SK-N-SH (cell line): ENCODE results near the gene MTAP. TPM values are rescaled to one million over a fixed set of nuclear protein-coding genes. Genes with fewer than 3 reads are reported as not detected.

Experiments
- CTCF ChIA-PET: fragments of 300-600, 350-600 bp; formaldehyde crosslinking; extraction: SDS; loops from one replicate; lab custom pipeline; 2021; lab: Yijun Ruan, JAX
- POLR2A ChIA-PET: fragments of 350-600 bp; sonication (Branson Sonifier 250); formaldehyde crosslinking; extraction: SDS; loops from one replicate; lab custom pipeline; 2020; ENCODE audit warnings: antibody characterized with exemption, inconsistent platforms; lab: Yijun Ruan, JAX
- DNase-seq: peaks from one replicate; pipeline ENCODE4 v3.0.0; 2012
- H2AFZ ChIP-seq: fragments of 200-600 bp; sonication (generic); 2 replicates; pipeline ENCODE4 v1.8.1; 2016; ENCODE audit warnings: antibody characterized with exemption, mild to moderate bottlenecking, low read depth
- H3F3A ChIP-seq: fragments of 200-600 bp; sonication (generic); replicated peaks from 2 replicates; pipeline ENCODE3; 2016; ENCODE audit warnings: antibody characterized with exemption, mild to moderate bottlenecking; ENCODE audit not compliant: insufficient read depth
- H3K27ac ChIP-seq, 2 experiments: fragments of 200-500 bp in 1 of 2; fragments of 200-600 bp in 1 of 2; sonication (Bioruptor generic) in 1 of 2; sonication (generic), shearing (Covaris generic) in 1 of 2; 2 replicates each; pipeline versions ENCODE4 v1.5.1 to v1.6.1; 2014 to 2016; ENCODE audit warnings: low read depth in 2 of 2, inconsistent platforms in 1 of 2, low read length in 1 of 2, mild to moderate bottlenecking in 1 of 2, mixed read lengths in 1 of 2
- H3K27me3 ChIP-seq: fragments of 200-600 bp; sonication (generic), shearing (Covaris generic); 2 replicates; pipeline ENCODE4 v1.6.1; 2016; ENCODE audit warnings: mixed run types; ENCODE audit not compliant: insufficient read depth
- H3K36me3 ChIP-seq, 2 experiments: fragments of 200-500 bp in 1 of 2; fragments of 200-600 bp in 1 of 2; sonication (Bioruptor generic) in 1 of 2; sonication (generic) in 1 of 2; replicated peaks in 1 of 2; 2 replicates each; pipeline versions ENCODE3 to v1.5.1; 2014 to 2016; ENCODE audit warnings: low read length in 1 of 2, mild to moderate bottlenecking in 1 of 2; ENCODE audit not compliant: insufficient read depth in 2 of 2, control insufficient read depth in 1 of 2
- H3K4me1 ChIP-seq, 2 experiments: fragments of 200-500 bp in 1 of 2; fragments of 200-600 bp in 1 of 2; sonication (Bioruptor generic) in 1 of 2; sonication (generic), shearing (Covaris generic) in 1 of 2; 2 replicates each; pipeline versions ENCODE4 v1.5.1 to v1.6.1; 2014 to 2016; ENCODE audit warnings: low read depth in 1 of 2, low read length in 1 of 2, mixed run types in 1 of 2; ENCODE audit not compliant: insufficient read depth in 2 of 2, control insufficient read depth in 1 of 2
- H3K4me2 ChIP-seq: fragments of 200-600 bp; sonication (generic), shearing (Covaris generic); 2 replicates; pipeline ENCODE4 v1.6.1; 2017; ENCODE audit warnings: mixed run types
- H3K4me3 ChIP-seq, 2 experiments: fragments of 200-500 bp in 1 of 2; fragments of 200-600 bp in 1 of 2; sonication (Bioruptor generic) in 1 of 2; sonication (generic), shearing (Covaris generic) in 1 of 2; 2 replicates each; pipeline versions ENCODE4 v1.5.1 to v1.8.1; 2014 to 2016; ENCODE audit warnings: low read depth in 2 of 2, inconsistent platforms in 1 of 2, low read length in 1 of 2, mild to moderate bottlenecking in 1 of 2, mixed read lengths in 1 of 2, moderate library complexity in 1 of 2
- H3K79me2 ChIP-seq: fragments of 200-600 bp; sonication (generic); 2 replicates; pipeline ENCODE4 v1.8.1; 2017; ENCODE audit warnings: mild to moderate bottlenecking; ENCODE audit not compliant: insufficient read depth
- H3K9ac ChIP-seq: fragments of 200-600 bp; sonication (generic); 2 replicates; pipeline ENCODE4 v1.6.1; 2017; ENCODE audit warnings: mixed run types
- H3K9me2 ChIP-seq: fragments of 200-600 bp; sonication (generic); 2 replicates; pipeline ENCODE4 v1.6.1; 2017; ENCODE audit warnings: mixed run types
- H3K9me3 ChIP-seq: fragments of 200-600 bp; sonication (generic); 2 replicates; pipeline ENCODE4 v1.6.1; 2017; ENCODE audit warnings: mixed run types, mild to moderate bottlenecking, moderate library complexity
- H4K20me1 ChIP-seq: fragments of 200-600 bp; sonication (generic); 2 replicates; pipeline ENCODE4 v1.6.1; 2017; ENCODE audit warnings: mild to moderate bottlenecking, mixed run types; ENCODE audit not compliant: insufficient read depth
- CHD2 ChIP-seq: fragments of 150-350 bp; IDR thresholded peaks from 2 replicates; pipeline ENCODE4 v1.6.1; 2018; ENCODE audit warnings: low read length; ENCODE audit not compliant: partially characterized antibody
- ELF1 ChIP-seq: IDR thresholded peaks from 2 replicates; pipeline ENCODE4 v1.4.0; 2012
- EP300 ChIP-seq, 2 experiments: IDR thresholded peaks; 2 replicates each; pipeline versions ENCODE4 v1.4.0 to v1.6.1; 2012; ENCODE audit warnings: borderline replicate concordance in 1 of 2, low read depth in 1 of 2, low read length in 1 of 2
- EZH2phosphoT487 ChIP-seq: fragments of 200-600 bp; sonication (generic); IDR thresholded peaks from 2 replicates; pipeline ENCODE4 v1.6.1; 2017; ENCODE audit warnings: low read depth, mixed run types, mild to moderate bottlenecking, antibody characterized with exemption, moderate library complexity, borderline replicate concordance
- FOXM1 ChIP-seq: IDR thresholded peaks from 2 replicates; pipeline ENCODE4 v1.4.0; 2012; ENCODE audit warnings: low read depth, mild to moderate bottlenecking
- GABPA ChIP-seq: IDR thresholded peaks from 2 replicates; pipeline ENCODE4 v1.4.0; 2012; ENCODE audit warnings: low read depth, mild to moderate bottlenecking
- GATA2 ChIP-seq: sonication (generic); formaldehyde crosslinking; IDR thresholded peaks from 2 replicates; pipeline ENCODE4 v1.5.0; 2020; ENCODE audit warnings: mild to moderate bottlenecking, missing genetic modification reagents
- JUND ChIP-seq: IDR thresholded peaks from 2 replicates; pipeline ENCODE4 v1.4.0; 2012
- MAX ChIP-seq: IDR thresholded peaks from 2 replicates; pipeline ENCODE4 v1.4.0; 2012; ENCODE audit warnings: low read depth
- MEF2A ChIP-seq: IDR thresholded peaks from 2 replicates; pipeline ENCODE4 v1.4.0; 2012; ENCODE audit warnings: low read depth, borderline replicate concordance
- NFIC ChIP-seq: IDR thresholded peaks from 2 replicates; pipeline ENCODE4 v1.4.0; 2012; ENCODE audit warnings: borderline replicate concordance
- POLR2AphosphoS5 ChIP-seq: IDR thresholded peaks from 2 replicates; pipeline ENCODE4 v1.6.1; 2012; ENCODE audit warnings: low read depth, low read length
- RAD21 ChIP-seq: IDR thresholded peaks from 2 replicates; pipeline ENCODE4 v1.6.1; 2012; ENCODE audit warnings: mild to moderate bottlenecking, low read length
- RXRA ChIP-seq: IDR thresholded peaks from 2 replicates; pipeline ENCODE4 v1.4.0; 2012; ENCODE audit warnings: low read depth, mild to moderate bottlenecking, borderline replicate concordance
- SMC3 ChIP-seq: IDR thresholded peaks from 2 replicates; pipeline ENCODE4 v1.6.1; 2012; ENCODE audit warnings: low read depth, low read length, improper control_type of control experiment
- TAF1 ChIP-seq: IDR thresholded peaks from 2 replicates; pipeline ENCODE4 v1.6.1; 2012; ENCODE audit warnings: low read depth, mild to moderate bottlenecking, low read length, moderate library complexity, borderline replicate concordance
- TCF12 ChIP-seq: IDR thresholded peaks from 2 replicates; pipeline ENCODE4 v1.4.0; 2012
- TEAD4 ChIP-seq: IDR thresholded peaks from 2 replicates; pipeline ENCODE4 v1.4.0; 2012; ENCODE audit warnings: mild to moderate bottlenecking, borderline replicate concordance; ENCODE audit not compliant: insufficient read depth
- YY1 ChIP-seq: IDR thresholded peaks from 2 replicates; pipeline ENCODE4 v1.4.0; 2012; ENCODE audit warnings: low read depth, mild to moderate bottlenecking
- WGBS: methylation state at CpG from one replicate; pipeline ENCODE4 v1.1.6; 2017; ENCODE audit warnings: low lambda C conversion rate; 5-methylcytosine and 5-hydroxymethylcytosine counted together
- polyA plus RNA-seq, 3 experiments: library from polyadenylated mRNA; depleted of rRNA; stranded (reverse); fragments of >200 nt; gene quantifications; 2 replicates each; pipeline ENCODE4 v1.2.3, GENCODE V29; 2012
- TF ChIP-seq, protein P1 (sequence below): fragments of 150-350 bp; IDR thresholded peaks from 2 replicates; pipeline ENCODE4 v1.6.1; 2017; ENCODE audit warnings: antibody characterized with exemption, low read length, low read depth, borderline replicate concordance
- TF ChIP-seq, protein P2 (sequence below): IDR thresholded peaks from 2 replicates; pipeline ENCODE4 v1.4.0; 2012; ENCODE audit warnings: low read depth, borderline replicate concordance
- TF ChIP-seq, protein P3 (sequence below): fragments of 200-600 bp; sonication (generic); IDR thresholded peaks from 2 replicates; pipeline ENCODE4 v1.6.1; 2017; ENCODE audit warnings: antibody characterized with exemption, mild to moderate bottlenecking, moderate library complexity

The MTAP gene
- polyA plus RNA-seq, 1 of the 3 experiments (the other 2 are of a cell fraction) = 9.8 TPM

DNA sequence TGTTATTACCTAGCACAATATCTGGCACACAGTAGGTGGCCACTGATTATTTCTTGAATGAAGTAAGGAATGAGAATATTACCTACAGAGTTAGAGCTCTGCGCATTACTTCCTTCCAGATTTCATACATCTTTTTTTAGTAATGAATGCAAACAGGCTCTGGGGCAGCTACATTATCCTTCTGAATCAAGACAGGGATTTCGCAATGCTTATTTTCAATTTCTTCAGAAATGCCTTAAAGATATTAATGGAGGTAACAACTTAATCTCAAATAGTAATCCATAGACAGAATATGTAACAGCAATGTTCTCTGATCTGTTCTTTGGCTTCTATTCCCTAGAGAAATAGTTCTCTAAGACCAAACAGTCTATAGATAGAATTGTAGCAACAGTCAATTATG is 159.1 kb downstream of the MTAP start:
- no peaks in the 10 kb centered on the region for H3K9me3 ChIP-seq
- TF ChIP-seq POLR2AphosphoS5 (no peak), TCF12 (no peak), RXRA (no peak), EP300 (IDR thresholded peaks at IDR 0.05; ENCODE audit: borderline replicate concordance in 1 of 2, low read depth in 1 of 2, low read length in 1 of 2) (no peak), CHD2 (no peak), NFIC (no peak), GATA2 (CRISPR knock-in tag) (no peak), JUND (no peak), TEAD4 (no peak), ELF1 (no peak), MEF2A (no peak), FOXM1 (no peak), MAX (no peak)
- TF ChIP-seq, protein P1, sequence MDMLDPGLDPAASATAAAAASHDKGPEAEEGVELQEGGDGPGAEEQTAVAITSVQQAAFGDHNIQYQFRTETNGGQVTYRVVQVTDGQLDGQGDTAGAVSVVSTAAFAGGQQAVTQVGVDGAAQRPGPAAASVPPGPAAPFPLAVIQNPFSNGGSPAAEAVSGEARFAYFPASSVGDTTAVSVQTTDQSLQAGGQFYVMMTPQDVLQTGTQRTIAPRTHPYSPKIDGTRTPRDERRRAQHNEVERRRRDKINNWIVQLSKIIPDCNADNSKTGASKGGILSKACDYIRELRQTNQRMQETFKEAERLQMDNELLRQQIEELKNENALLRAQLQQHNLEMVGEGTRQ = no peak
- TF ChIP-seq, protein P2, sequence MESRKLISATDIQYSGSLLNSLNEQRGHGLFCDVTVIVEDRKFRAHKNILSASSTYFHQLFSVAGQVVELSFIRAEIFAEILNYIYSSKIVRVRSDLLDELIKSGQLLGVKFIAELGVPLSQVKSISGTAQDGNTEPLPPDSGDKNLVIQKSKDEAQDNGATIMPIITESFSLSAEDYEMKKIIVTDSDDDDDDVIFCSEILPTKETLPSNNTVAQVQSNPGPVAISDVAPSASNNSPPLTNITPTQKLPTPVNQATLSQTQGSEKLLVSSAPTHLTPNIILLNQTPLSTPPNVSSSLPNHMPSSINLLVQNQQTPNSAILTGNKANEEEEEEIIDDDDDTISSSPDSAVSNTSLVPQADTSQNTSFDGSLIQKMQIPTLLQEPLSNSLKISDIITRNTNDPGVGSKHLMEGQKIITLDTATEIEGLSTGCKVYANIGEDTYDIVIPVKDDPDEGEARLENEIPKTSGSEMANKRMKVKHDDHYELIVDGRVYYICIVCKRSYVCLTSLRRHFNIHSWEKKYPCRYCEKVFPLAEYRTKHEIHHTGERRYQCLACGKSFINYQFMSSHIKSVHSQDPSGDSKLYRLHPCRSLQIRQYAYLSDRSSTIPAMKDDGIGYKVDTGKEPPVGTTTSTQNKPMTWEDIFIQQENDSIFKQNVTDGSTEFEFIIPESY = no peak
- TF ChIP-seq, all 33 proteins: peak for 0
- ChIA-PET POLR2A (no interaction called here), CTCF (interaction anchor here (1.0 kb wide), 1 partner anchor 148 kb away, joined by 3 read pairs; no protein-coding TSS in a partner anchor)
- Histone ChIP-seq H3K36me3 (no peaks in the 10 kb centered on the region), H3K9me2 (no peaks in the 10 kb centered on the region), H3K4me3 (no peak overlapping the region), H3F3A (peaks cover 4% of the 10 kb centered on the region), H3K4me2 (no peak overlapping the region), H3K27ac (no peak overlapping the region), H3K27me3 (peaks cover 50% of the 10 kb centered on the region; the same call in 1 of the 2 replicates), H2AFZ (no peak overlapping the region), H3K9ac (no peak overlapping the region), H3K79me2 (no peaks in the 10 kb centered on the region), H3K4me1 (peaks cover 0 to 8% of the 10 kb centered on the region in 2 experiments; a peak in 1 of 4 replicates), H4K20me1 (no peaks in the 10 kb centered on the region)
- WGBS = 47% methylated on average over 2 of the region's 2 CpGs
- DNase-seq = no peak

DNA sequence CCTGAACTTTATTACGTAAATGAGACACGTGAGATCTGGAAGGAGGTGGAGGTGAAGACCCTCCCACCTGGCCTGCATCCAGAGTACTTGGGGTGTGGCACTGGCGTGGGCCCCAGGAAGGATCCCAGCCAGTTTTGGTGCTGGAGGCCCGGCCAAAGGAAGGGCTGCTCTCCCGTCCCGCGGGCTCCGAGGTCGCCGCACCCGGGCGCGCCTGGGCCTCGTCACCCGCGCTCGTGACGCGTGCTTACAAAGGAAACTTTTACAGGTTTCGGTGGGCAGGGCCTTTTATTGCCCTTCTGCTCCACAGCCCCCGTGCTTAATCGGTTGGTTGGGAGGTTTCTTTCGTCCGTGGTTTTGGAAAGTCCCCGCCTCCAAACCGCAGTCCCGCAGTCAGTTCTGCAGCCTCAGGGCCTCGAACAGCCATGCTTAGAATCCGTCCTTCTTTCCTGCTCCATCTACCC is 162.5 kb downstream of the MTAP start:
- no peaks in the 10 kb centered on the region for H3K9me2 ChIP-seq
- H3K9me3 ChIP-seq = no peaks in the 10 kb centered on the region
- peaks cover 0 to 11% of the 10 kb centered on the region in 2 experiments; a peak in 1 of 4 replicates for H3K4me1 ChIP-seq
- H3F3A ChIP-seq = peaks cover 4% of the 10 kb centered on the region
- no peaks in the 10 kb centered on the region for H4K20me1 ChIP-seq
- H3K27ac ChIP-seq = no peak overlapping the region
- H3K27me3 ChIP-seq = peaks cover 44% of the 10 kb centered on the region
- H3K4me2 ChIP-seq = peak overlapping the region; percentile 61; the same call in 1 of the 2 replicates
- no peak overlapping the region for H2AFZ ChIP-seq
- H3K9ac ChIP-seq = no peak overlapping the region
- DNase-seq = no peak
- no peaks in the 10 kb centered on the region for H3K79me2 ChIP-seq
- H3K4me3 ChIP-seq = peak overlapping the region; percentile 27 to 46
- POLR2A ChIA-PET = no interaction called here
- TF ChIP-seq YY1 (no peak), MAX (no peak), TAF1 (no peak), EP300 (IDR thresholded peaks at IDR 0.05; ENCODE audit: borderline replicate concordance in 1 of 2, low read depth in 1 of 2, low read length in 1 of 2) (no peak), TEAD4 (no peak), FOXM1 (no peak), GABPA (no peak), SMC3 (no peak), EZH2phosphoT487 (no peak), RAD21 (no peak)
- TF ChIP-seq, protein P3, sequence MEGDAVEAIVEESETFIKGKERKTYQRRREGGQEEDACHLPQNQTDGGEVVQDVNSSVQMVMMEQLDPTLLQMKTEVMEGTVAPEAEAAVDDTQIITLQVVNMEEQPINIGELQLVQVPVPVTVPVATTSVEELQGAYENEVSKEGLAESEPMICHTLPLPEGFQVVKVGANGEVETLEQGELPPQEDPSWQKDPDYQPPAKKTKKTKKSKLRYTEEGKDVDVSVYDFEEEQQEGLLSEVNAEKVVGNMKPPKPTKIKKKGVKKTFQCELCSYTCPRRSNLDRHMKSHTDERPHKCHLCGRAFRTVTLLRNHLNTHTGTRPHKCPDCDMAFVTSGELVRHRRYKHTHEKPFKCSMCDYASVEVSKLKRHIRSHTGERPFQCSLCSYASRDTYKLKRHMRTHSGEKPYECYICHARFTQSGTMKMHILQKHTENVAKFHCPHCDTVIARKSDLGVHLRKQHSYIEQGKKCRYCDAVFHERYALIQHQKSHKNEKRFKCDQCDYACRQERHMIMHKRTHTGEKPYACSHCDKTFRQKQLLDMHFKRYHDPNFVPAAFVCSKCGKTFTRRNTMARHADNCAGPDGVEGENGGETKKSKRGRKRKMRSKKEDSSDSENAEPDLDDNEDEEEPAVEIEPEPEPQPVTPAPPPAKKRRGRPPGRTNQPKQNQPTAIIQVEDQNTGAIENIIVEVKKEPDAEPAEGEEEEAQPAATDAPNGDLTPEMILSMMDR = no peak
- TF ChIP-seq, protein P1 = no peak
- TF ChIP-seq, all 33 proteins: peak for 0
- 14% methylated on average over 11 of the region's 29 CpGs for WGBS
- H3K36me3 ChIP-seq = no peaks in the 10 kb centered on the region
- CTCF ChIA-PET = no interaction called here
